ENCODE data around the gene GRM7.

Gene GRM7

DNA sequence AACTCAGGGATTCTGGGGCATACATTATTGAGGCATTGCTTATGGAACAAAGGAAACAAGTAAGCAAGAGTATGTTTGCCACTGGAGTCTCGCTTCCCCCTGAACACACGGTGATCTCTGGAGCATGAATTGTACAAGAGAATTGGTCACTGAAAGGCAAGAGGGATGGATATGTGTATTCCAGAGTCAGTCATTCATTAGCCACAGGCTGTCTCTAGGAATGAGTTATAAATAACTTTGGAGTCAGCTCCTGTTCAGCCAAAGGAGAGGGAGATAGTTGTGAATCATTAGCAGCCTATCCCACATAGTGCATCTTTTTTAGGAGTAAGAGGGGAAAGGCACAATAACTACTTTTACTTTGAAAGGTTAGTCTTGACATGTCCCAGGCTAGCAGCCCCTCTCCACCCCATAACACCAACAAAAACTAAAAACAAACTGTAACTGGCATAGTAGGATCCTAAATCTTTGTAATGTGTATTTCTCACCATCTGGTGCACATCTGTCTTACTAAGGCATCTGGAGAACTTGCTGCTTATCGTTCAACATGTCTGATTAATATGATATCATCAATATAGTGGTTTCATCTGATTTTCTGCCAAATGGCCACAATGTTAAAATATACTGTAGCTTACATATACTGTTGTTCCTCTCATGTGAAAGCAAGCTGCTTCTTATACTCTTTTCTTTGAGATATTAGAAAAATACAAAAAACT is 462.2 kb downstream of the GRM7 start:
- DNase-seq, result no peak

DNA sequence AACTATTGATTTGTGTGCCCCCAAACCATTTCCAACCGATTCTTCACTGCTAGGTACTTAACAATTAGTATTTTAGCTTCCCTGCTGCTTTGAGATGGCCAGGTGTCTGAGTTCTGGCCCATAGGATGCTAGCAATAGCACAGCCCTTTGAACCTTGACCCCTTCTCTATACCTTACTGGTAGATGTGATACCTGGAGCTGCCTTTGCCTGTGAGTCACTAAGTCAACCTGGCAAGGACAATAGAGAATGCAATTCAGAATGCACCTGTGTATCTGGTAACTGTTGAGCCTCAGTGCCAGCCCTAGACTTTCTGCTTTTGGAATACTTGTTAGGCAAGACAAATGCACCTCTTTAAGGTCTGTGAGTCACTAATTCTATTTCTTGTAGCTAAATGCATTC is 467.4 kb downstream of the GRM7 start:
- no peak for DNase-seq

DNA sequence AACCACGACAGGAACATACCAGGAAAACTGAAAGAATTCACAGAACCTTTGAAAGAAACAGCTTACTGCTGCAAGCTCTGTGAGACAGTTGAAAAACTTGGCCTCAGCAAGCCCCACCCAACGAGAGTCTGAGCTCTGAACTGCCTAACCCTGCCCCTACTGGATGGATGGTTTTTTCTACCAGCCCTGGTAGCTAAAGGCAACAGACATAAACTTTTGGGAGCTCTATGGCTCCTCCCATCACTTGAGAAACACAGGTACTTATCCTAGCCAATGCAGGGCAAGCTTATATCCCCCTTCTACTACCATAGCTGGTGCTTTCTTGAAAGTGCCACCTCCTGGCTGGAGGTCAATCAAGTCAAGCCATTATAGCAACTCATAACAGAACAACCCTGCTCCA is 471.8 kb downstream of the GRM7 start:
- DNase-seq, result no peak

DNA sequence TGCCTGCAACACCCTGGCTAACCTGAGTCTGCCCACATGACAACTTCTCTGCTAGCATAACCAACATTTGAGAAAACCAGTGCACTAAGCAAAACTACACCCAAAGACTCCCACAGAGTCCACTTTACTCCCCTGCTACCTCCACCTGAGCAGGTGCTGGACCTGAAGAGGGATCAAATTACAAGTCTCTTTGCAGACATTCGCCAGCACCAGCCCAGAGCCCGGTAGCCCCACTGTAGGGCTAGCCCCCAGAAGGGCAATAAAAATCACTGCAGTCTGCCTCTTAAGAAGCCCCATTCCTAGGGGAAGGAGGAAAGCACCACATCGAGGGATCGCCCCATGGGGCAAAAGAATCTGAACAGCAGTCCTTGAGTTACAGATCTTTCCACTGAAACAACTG is 472.2 kb downstream of the GRM7 start:
- DNase-seq, result no peak

DNA sequence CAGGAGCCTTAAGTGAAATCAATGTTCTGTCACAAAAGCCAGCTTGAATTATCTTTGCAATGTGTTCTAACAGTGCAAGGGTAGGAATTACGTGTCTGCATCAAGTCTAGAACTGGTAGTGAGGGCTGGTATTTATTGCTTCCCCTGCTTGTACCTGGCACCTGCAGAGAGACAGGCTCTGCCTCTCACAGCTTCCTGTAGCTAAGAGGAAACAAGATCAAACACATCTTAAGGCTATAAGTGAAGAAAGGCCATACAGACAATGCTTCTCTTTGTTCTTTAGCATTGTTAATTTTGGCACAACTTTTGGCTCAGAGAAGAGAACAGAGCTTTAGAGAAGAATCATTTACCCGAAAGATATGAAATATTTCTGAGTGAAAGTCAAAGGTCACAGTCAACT is 479.9 kb downstream of the GRM7 start:
- DNase-seq, result no peak

DNA sequence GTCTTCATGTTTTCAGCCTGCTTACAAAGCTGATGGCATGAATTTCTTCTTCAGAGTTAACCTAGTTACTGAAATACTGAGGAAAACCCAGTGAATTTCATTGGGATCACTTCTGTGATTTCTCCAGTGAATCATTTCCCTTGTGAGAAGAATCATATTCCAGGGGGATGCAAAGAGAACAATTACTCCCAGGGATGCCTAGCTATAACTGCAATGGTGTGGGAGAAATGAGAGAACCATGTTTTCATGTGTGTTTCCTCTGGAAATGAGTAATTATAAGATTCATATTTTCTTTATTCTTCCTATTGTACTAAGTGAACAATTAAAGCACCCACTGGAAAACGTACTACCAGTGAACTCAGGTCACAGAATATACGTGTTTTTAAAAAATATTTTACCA is 485.4 kb downstream of the GRM7 start:
- DNase-seq, result no peak

DNA sequence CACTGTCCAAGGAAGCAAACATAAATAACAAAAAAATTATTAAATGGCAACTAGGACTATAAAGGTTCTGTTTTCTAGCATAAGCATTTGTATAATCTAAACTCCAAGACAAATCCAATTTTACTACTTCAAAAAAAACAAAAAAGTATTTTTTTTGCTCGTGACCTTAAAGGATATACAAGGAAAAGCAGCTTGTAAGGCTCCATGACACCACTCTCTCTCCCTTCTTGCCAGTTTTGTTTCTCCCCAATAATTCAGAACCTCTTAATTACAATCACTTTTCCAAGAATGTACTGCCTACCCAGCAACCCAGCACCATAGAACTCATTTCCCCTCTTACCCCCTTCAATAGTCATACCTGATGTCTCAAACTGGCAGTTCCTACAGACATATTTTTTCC is 496.2 kb downstream of the GRM7 start:
- DNase-seq, result no peak

DNA sequence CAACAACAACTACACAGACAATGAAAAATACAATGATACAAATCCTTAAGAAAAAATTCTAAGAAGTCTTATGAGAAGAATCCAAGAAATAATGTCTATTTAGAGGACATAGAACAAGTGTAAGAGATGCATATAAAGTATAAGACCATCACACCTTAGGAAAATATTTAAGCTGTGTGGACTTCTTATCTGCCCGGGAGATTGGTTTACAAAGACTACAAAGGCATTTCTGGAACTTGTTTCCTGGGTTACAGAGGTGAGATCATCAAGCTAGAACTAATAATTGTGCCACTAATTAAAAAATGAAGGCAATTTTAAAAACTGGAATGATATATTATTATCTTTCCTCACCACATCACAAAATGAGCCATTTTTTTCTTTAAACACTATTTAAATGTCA is 507.1 kb downstream of the GRM7 start:
- no peak for DNase-seq

DNA sequence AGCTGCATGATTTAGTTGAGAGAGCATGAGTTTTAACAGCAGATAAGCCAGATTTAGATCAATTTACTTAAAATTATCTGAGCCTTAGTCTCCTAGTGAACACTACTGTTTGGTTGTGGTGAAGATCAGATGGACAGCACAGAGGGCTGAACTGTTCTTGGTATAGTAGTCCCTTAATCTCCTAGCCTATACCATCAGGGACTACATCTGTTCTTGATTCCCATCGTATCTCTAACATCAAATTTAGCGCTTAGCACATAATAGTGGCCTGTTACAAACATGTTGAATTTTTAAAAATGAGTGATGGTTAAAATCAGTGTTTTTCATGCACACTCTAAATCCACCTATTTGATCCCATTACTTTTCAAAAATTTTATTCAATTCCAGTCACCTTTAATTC is 507.7 kb downstream of the GRM7 start:
- DNase-seq, result no peak

DNA sequence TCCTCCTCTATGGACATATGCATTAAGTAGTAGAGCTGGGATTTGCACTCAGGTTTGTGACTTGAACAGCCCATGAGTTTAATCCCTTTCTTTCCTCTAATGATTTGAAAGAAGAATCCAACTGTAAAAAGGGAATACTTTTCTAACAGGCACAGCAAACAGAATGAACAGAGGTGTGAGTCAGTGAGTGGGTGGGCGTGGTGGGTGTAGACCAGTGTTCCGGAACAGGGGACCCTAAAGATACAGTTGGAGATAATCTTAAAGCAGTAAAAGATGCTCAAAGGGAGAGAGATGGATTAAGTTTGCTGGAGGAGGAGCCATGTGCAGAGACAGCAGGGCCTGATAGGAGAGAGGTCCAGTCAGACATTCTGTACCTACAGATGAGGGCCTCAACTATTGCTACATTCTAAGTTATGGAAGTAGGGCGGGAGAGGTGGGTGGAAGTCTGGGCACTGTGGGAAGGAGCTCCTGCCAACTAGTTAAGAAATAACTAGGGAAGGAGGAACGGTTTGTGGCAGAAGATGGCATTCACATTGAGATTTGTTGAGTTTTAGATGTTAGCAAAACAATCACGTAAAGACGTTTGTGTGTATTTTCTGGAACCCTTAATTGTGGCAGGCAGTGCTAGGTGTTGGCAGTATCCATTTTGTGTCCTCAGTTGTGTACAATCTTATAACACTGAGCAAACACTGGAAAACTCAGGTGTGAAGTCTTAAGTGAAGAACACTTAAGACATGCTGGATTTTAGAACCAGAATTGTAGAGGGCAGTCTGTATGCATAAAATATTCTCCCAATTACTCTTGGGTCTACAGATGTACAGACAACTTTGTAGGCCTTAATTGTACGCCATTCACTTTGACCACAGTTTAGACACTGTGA is 511.0 kb downstream of the GRM7 start:
- DNase-seq, result no peak

DNA sequence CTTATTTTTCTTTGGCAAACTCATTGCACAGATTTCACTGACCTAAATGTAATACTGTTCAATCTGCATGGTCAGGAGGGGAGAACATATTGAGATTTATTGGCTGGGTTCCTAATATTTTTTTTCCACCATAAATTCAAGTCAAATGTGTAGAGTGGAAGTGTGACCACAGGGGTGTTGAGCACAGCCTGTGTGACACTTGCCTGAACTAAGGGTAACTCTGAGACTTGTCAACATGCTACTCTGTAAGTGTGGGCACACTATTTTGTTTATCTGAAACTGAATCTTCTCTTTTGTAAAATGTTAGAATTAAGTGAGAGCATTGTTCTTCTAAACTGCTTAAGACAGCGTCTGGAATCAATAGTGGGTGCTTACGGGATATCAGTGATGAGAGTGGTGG is 516.2 kb downstream of the GRM7 start:
- DNase-seq, result no peak

DNA sequence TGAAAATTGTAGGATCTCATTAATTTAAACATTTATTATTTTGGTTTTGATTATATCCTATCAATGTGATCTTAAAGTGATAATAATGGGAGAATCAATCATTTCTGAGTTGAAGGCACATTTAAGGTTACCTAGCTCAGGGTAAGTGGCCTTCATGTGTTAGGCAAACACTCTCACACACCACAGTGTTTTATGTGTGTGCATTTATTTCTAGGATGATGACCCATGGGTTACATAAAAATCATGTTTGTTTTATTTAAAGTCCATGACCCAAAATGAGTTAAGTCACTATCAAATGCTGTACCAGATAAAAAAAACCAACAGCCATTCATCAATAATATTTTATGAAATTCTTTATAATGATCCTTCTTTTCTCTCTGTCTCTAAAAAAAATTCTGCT is 520.8 kb downstream of the GRM7 start:
- no peak for DNase-seq

DNA sequence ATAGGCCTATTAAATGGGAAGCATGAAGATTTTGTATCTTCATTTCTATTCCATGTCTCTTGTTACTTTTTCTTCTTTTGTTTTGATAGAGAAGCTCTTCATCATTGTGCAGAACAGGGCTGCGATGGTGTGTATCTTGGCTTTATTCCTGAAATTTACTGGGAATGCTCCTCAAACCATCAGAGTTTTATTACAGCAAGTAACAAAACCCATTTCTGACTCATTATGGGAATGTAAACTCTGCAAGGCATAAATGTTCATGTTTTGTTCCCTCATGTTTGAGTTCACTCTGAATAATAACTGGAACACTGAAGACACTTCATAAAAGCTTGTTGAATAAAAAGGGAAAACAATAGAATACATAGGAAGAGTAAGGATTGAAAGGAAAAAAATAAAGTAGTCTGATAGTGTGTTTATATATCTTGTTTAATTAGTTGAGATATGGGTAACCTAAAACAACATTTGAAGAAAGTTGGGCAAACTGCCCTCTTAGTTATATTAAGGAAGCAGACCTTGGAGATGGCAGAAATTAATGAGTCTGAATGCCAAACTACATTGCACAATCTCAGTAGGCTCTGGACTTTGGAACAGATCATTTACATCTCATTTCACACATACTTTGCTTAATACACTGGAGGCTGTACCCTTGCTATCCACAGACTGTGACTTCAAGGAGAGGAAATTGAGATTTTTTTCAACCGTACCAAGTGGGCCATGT is 521.5 kb downstream of the GRM7 start:
- no peak for DNase-seq

DNA sequence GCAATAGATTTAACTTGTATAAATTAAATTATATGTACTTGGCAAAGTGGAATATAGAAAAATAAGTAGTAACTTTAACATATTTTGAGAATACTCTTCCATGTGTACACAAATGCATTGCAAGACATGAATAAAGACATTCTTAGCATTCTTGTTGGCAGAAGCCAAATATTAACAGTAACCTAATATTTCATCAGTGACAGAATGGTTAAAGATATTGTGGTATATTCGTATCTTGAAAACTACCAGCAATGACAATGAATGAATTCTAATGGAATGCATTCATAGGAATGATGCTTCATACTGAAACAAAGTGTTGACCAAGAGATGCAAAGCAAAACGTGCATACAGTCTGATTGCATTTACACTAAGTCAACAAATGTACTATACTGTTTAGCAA is 524.7 kb downstream of the GRM7 start:
- no peak for DNase-seq

DNA sequence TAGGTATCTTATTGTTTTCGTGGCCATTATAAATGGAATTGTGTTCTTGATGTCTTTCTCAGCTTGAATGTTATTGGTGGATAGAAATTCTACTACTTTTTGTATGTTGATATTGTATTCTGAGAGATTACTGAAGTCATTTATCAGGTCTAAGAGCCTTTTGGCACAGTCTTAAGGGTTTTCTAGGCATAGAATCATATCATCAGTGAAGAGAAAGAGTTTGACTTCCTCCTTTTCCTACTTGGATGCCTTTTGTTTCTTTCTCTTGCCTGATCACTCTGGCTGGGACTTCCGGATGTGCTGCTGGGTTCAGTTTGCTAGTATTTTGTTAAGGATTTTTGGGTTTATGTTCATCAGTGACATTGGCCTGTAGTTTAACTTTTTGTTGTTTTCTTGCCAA is 527.1 kb downstream of the GRM7 start:
- no peak for DNase-seq

DNA sequence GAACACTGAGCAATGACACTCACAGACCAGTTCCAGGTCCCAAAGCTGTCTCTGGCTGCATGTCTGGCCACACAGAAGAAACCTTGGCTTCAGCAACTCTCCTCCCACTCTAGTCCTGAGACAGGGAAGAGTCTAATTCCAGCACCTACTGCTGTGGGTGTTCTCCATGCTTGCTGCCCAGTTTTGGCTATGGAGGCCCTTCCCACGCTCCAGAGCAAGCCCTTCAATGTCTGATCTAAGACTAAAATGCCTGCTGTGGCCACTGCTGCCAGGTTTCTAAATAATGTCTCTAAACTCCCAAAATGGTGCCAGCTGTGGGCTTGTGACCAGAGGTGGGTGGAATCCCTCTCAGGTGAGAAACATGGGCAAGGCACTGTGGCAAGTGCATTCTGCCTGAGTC is 531.3 kb downstream of the GRM7 start:
- no peak for DNase-seq

DNA sequence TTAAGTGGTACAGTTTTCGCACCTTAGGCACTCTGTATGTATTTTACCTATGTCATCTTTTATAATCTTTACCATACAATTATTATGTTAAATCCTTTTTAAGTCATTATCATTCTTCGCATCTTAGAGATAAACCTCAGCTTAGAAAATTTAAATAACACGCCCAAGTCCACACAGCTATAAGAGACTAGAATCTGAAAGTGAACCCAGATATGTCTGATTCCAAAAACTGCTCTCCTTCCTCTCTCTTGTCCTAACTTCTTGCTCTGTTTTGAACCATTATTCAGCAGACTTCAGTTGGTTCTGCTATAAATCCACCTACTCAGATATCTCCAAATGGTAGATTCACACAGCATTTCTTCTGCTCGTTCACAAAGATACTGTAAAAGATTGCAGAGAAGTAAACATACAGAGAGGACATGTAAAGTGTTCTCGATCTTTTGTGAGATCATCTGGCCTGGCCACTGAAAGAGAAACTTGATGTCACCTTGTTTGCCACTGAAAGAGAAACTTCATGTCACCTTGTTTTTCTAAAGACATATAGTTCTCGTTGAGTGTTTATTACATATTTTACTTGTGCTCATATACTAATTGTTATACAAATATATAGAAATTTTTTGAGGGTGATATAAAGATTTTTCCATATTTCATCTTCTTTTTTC is 533.2 kb downstream of the GRM7 start:
- DNase-seq, result no peak

DNA sequence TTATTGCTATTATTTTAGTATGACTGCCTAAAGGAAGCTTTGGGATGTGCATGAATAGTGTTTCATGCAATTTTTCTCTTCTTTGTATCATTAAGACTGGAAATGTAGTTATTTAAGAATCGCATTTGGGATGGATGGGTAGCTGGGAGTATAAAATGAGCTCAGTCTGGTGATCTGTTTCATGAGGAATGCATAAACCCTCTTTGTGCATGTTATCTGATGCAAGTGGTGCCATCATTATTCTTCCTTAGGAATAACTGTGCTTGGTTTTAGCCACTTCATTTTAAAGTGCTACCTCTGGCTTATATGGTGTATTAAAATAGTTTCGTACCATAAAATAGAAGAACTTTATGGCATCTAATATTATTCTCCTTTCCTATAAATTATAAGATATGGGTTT is 535.6 kb downstream of the GRM7 start:
- no peak for DNase-seq

DNA sequence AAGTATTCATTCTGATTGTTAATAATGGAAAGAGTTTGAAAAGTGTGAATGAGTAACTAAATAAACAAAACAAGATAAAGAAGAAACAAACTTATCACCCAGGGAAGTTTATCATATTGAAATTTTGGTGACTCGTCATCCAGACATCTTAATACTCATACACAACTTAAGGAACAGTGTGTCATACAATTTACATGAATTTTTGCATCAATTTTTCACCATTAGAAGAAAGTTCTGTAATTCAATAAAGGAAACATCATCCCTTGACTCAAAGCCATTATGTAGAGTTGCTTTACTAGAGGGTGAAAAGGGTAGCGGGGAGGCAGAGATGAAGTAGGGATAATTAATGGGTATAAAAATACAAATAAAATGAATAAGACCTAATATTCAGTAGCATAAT is 536.2 kb downstream of the GRM7 start:
- DNase-seq, result no peak

DNA sequence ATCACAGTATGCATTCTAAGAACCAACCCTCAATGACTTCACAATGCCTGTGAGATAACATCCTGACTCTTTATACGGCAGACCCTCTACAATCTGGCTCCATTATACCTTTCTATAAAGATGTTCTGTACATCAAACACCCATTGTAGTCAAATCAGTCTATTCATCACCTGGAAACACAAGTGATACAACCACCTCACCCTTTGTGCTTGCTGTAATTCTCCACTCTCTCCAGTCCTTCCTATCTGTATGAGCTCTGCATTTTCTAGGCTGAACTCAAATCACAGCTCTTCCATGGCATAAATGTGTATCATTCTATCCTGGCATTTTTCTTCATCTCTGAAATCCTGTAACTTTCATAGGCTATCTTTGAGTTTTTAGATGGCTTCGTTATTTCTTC is 539.4 kb downstream of the GRM7 start:
- no peak for DNase-seq

DNA sequence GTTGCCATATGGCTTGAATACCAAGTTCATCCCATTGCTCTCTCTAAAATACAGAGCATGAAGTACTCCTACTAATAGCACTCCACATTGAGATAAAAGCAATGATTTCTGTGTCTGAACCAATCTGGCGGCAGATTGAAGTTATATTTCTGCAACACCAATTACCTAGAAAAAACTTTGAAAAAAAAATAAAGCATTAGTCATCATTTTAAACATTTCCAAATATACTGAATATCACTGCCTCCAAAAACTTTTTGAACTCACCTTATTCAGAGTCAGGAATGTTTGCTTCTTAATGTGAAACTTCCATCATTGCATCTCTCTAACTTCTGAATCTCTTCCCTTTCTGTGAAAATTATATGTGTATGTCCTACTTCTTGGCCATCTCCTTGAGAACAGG is 540.5 kb downstream of the GRM7 start:
- DNase-seq, result no peak

DNA sequence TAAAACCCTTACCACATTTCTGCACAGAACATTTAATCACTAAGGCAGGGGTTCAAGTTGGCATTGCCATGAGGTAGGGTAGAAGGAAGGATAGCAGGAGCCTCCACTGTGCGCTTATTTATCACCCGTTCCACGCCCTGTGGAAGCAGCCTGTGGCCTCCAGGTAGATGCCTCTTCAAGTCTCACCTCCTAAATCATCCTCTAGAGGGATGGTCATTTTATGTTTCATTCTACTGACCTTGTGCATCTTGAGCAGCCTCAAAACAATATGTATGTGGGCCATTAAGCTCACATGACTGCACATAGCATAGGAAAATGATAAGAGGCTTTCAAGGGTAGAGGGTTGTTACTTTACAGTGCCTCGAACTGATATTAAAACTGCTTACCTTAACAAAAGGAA is 546.2 kb downstream of the GRM7 start:
- no peak for DNase-seq

DNA sequence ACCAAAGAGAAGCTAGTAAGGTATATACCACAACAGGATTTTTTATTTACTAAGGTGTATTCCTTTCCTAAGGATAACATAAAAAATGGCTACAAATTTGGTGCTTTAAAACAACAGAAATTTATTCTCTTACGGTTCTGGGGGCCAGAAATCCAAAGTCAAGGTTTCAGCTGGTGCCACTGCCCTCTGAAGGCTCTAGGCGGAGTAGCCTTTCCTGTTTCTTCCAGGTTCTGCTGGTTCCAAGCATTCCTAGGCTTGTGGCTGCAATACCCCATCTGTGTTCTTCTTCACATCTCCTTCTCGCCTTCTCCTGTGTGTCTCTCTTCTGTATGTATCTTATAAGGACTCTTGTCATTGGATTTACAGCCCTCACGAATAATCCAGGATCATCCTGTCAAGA is 549.9 kb downstream of the GRM7 start:
- DNase-seq, result no peak
